Activated naive CD8-positive, alpha-beta T cell (primary cell): Measurements from ENCODE around the gene TCHH.

ENCODE experiments used
- H3K27ac Mint-ChIP-seq: one replicate; pipeline ENCODE4 v1.8.0; 2021; ENCODE audit warnings: mixed read lengths
- H3K27me3 Mint-ChIP-seq: one replicate; pipeline ENCODE4 v1.8.0; 2021; ENCODE audit warnings: mixed read lengths
- H3K36me3 Mint-ChIP-seq: one replicate; pipeline ENCODE4 v1.8.0; 2021; ENCODE audit warnings: mixed read lengths
- H3K4me1 Mint-ChIP-seq: one replicate; pipeline ENCODE4 v1.8.0; 2021; ENCODE audit warnings: low read depth, mixed read lengths
- H3K4me3 Mint-ChIP-seq: one replicate; pipeline ENCODE4 v1.8.0; 2021; ENCODE audit warnings: mild to moderate bottlenecking, mixed read lengths
- H3K9me3 Mint-ChIP-seq: one replicate; pipeline ENCODE4 v1.8.0; 2021; ENCODE audit warnings: low read depth, mixed read lengths

TCHH gene

DNA sequence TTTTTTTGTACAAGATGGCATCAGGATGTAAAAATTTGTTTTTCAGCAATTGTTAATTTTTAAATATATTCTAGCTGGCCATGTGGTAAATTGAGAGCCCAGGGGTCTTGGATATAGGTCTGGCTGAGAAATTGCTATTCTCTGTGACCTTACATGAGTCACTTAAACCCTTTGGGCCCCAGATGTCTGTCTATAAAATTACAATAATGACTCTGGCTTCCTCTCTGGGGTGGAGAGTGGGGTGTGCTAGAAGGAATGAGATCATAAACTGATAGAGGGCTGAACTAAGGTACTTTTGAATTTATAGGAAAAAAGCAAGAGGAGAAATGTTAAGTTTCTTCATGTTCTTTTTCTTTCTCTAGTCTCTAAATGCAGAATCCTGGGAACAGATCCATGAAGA lies 12.4 kb upstream of the TCHH start:
- no peaks in the 10 kb centered on the region for H3K36me3 Mint-ChIP-seq
- no peaks in the 10 kb centered on the region for H3K9me3 Mint-ChIP-seq
- no peaks in the 10 kb centered on the region for H3K4me1 Mint-ChIP-seq
- peaks cover 36% of the 10 kb centered on the region for H3K27me3 Mint-ChIP-seq
- H3K4me3 Mint-ChIP-seq, result no peak overlapping the region
- no peak overlapping the region for H3K27ac Mint-ChIP-seq

DNA sequence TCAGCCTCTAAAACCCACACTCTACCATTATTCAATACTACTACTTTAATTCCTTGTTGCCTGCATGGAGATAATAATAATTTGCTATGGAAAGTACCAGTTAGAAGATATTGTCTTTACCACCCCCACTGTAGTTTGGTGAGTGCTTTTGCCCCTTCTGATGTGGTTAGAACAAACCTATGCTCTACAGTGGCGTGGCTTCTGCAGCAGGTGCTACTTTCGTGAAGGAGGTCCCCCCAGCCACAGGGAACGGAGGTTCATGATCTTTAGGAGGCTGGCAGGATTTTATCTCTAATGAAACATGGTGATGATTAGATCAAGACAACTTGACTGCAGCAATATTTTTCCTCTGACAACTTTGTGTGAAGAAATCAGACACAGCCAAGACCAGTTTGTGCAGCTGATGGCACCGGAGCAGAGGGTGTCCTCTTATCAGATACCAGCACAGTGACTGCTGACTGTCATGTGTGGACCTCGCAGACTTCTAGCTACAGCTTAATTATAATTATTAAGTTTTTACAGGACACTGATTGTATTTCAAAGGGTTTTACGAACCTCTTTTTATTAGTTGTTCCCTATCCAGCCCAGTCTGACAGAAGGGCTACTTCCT lies 10.7 kb upstream of the TCHH start:
- no peaks in the 10 kb centered on the region for H3K4me1 Mint-ChIP-seq
- no peaks in the 10 kb centered on the region for H3K9me3 Mint-ChIP-seq
- H3K36me3 Mint-ChIP-seq, result no peaks in the 10 kb centered on the region
- no peak overlapping the region for H3K27ac Mint-ChIP-seq
- H3K4me3 Mint-ChIP-seq, result no peak overlapping the region
- H3K27me3 Mint-ChIP-seq, result peaks cover 35% of the 10 kb centered on the region

DNA sequence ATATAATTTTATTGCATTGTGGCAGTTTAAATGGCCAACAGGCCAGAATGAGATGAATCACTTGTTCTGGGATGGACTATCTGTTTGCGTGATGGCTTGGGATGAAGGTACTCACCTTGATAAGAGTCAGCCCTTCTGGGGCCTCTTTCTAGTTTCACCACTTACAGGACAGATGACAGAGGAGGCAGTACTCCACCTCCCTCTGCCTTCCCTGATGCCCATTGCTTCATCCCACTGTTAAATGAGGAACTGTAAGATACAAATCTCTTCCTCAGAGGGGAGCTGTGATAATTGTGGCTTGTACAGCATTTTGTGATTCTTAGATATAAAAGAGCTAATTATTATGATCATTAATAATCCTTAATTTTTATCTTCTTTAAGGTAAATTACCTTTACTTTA lies 3.7 kb upstream of the TCHH start:
- Mint-ChIP-seq H3K27ac (no peak overlapping the region), H3K4me1 (no peaks in the 10 kb centered on the region), H3K4me3 (no peak overlapping the region), H3K9me3 (no peaks in the 10 kb centered on the region), H3K36me3 (no peaks in the 10 kb centered on the region), H3K27me3 (peaks cover 26% of the 10 kb centered on the region)

DNA sequence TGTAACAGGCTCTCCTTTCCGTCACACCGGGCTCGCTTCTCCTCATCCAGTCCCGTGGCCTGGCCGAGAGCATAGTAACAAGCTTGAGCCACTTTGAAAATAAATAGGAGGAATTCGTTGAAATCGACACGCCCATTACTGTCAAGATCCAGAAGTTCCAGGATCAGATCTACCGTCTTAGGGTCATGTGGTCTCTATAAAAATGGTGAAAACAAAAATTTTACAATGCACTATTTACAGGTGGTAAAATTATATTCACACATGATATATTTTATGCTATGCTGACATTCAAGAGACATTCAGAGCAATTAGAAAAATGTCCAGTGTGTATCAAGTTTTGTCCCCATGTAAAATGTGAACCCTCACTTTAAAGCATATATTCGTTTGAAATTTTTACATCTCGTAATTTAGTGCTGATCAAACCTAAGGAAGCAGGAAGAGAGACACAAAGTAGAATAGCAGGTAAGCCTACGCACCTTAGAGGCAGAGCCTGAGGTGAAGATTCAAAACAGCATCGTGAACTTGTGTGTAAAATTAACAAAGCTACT lies 2.3 kb downstream of the TCHH start:
- H3K36me3 Mint-ChIP-seq, result peaks cover 2% of the 10 kb centered on the region

DNA sequence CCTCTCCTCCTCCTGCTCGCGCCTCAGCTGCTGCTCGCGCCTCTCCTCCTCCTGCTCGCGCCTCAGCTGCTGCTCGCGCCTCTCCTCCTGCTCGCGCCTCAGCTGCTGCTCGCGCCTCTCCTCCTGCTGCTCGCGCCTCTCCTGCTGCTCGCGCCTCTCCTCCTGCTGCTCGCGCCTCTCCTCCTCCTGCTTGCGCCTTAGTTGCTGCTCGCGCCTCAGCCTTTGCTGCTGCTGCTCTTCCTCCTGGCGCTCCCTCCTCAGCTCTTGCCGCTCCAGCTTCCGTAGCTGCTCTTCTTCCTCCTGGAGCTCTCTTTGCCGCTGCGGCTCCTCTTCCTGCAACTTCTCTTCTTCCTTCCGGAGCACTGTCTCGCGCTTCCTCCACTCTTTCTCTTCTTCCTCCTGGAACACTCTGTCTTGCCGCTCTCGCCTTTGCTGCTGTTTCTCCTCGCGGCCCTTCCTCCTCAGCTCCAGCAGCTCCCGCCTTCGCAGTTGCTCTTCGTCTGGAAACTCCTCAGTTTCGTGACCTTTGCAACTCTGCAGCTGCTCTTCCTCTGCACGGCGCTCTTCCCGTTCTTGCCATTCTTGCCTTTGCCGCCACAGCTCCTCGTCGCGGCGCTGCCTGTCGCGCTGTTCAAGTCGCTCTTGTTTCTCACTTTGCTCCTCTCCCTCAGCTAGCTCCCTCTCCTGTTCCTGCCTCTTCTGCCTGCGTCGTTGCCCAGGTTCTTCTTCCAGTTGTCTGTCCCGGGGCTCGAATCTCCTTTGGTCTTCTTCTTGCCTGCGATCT lies 3.0 kb downstream of the TCHH start:
- peaks cover 2% of the 10 kb centered on the region for H3K36me3 Mint-ChIP-seq
- peaks cover 17% of the 10 kb centered on the region for H3K27me3 Mint-ChIP-seq
- H3K4me1 Mint-ChIP-seq, result peaks cover 5% of the 10 kb centered on the region
- H3K9me3 Mint-ChIP-seq, result no peaks in the 10 kb centered on the region
- H3K4me3 Mint-ChIP-seq, result no peak overlapping the region
- H3K27ac Mint-ChIP-seq, result no peak overlapping the region

More for the DNA sequence above, 2.3 kb downstream of the TCHH start:
- Mint-ChIP-seq H3K27ac (no peak overlapping the region), H3K4me1 (no peaks in the 10 kb centered on the region), H3K9me3 (no peaks in the 10 kb centered on the region), H3K4me3 (no peak overlapping the region), H3K27me3 (peaks cover 17% of the 10 kb centered on the region)

DNA sequence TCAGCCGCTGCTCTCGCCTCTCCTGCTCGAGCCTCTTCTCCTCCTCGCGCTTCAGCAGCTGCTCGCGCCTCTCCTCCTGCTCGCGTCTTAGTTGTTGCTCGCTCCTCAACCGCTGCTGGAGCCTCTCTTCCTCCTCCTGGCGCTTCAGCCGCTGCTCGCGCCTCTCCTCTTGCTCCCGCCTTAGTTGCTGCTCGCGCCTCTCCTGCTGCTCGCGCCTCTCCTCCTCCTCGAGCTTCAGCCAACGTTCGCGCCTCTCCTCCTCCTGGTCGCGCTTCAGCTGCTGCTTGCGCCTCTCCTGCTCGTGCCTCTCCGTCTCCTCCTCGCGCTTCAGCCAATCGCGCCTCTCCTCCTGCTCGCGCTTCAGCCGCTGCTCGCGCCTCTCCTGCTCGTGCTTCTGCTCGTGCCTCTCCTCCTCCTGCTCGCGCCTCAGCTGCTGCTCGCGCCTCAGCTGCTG lies 3.7 kb downstream of the TCHH start:
- Mint-ChIP-seq H3K4me3 (no peak overlapping the region), H3K4me1 (peaks cover 6% of the 10 kb centered on the region), H3K36me3 (peaks cover 2% of the 10 kb centered on the region), H3K9me3 (no peaks in the 10 kb centered on the region), H3K27me3 (peaks cover 12% of the 10 kb centered on the region), H3K27ac (no peak overlapping the region)

DNA sequence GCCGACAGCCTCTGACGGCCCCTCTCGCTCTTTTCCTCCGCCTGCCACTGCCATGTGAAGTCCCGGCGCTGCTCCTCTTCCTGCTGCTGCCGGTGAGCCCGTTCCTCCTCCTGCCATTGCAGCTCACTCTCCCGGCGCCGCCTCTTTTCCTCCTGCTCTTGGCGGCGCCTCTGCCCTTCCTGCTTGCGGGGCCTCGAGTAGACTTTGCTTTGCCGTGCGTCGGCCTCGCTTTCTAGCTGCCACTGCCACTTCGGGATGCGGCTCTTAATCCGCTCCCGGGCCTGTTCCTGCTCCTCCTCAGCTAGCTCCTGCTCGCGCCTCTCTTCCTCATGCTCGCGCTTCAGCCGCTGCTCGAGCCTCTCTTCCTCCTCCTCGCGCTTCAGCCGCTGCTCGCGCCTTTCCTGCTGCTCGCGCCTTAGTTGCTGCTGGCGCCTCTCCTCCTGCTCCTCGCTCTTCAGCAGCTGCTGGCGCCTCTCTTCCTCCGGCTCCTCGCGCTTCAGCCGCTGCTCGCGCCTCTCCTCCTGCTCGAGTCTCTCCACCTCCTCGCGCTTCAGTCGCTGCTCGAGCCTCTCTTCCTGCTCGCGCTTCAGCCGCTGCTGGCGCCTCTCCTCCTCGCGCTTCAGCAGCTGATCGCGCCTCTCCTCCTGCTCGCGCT lies 4.3 kb downstream of the TCHH start:
- peaks cover 13% of the 10 kb centered on the region for H3K27me3 Mint-ChIP-seq
- H3K27ac Mint-ChIP-seq, result no peak overlapping the region
- no peak overlapping the region for H3K4me3 Mint-ChIP-seq
- peaks cover 6% of the 10 kb centered on the region for H3K4me1 Mint-ChIP-seq
- peaks cover 2% of the 10 kb centered on the region for H3K36me3 Mint-ChIP-seq
- no peaks in the 10 kb centered on the region for H3K9me3 Mint-ChIP-seq

DNA sequence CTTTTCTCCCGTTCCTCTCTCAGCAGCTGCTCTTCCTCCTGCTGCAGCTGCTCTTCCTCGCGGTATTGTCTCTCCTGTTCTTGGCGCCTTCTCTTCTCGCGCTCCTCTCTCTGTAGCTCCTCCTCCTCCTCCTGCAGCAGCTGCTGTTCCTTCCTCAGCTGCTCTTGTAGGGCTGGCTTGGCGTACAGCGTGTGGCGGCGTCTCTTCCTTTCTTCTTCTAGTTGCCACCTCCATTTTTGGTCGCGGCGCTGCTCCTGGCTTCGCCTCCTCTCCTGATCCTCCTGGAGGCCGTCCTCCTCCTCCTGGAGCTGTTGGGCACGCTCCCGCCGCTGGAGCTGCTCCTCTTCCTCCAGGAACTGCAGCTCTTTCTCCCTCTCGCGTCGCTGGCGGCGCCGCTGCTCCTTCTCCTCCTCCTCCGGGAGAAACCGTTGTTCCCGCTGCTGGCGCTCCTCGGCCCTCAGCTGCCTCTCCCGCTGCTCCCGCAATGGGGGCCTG lies 4.8 kb downstream of the TCHH start:
- Mint-ChIP-seq H3K27me3 (peaks cover 14% of the 10 kb centered on the region), H3K36me3 (peaks cover 2% of the 10 kb centered on the region), H3K4me1 (peaks cover 6% of the 10 kb centered on the region), H3K9me3 (no peaks in the 10 kb centered on the region), H3K27ac (no peak overlapping the region), H3K4me3 (no peak overlapping the region)

DNA sequence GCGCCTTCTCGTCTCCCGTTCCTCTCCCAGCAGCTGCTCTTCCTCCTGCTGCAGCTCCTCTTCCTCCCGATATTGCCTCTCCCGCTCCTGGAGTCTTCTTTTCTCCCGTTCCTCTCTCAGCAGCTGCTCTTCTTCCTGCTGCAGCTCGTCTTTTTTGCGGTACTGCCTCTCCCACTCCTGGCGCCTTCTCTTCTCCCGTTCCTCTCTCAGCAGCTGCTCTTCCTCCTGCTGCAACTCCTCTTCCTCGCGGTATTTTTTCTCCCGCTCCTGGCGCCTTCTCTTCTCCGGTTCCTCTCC lies 5.3 kb downstream of the TCHH start:
- no peak overlapping the region for H3K27ac Mint-ChIP-seq
- H3K36me3 Mint-ChIP-seq, result peaks cover 2% of the 10 kb centered on the region
- no peaks in the 10 kb centered on the region for H3K9me3 Mint-ChIP-seq
- no peak overlapping the region for H3K4me3 Mint-ChIP-seq
- peaks cover 6% of the 10 kb centered on the region for H3K4me1 Mint-ChIP-seq
- H3K27me3 Mint-ChIP-seq, result peaks cover 16% of the 10 kb centered on the region

DNA sequence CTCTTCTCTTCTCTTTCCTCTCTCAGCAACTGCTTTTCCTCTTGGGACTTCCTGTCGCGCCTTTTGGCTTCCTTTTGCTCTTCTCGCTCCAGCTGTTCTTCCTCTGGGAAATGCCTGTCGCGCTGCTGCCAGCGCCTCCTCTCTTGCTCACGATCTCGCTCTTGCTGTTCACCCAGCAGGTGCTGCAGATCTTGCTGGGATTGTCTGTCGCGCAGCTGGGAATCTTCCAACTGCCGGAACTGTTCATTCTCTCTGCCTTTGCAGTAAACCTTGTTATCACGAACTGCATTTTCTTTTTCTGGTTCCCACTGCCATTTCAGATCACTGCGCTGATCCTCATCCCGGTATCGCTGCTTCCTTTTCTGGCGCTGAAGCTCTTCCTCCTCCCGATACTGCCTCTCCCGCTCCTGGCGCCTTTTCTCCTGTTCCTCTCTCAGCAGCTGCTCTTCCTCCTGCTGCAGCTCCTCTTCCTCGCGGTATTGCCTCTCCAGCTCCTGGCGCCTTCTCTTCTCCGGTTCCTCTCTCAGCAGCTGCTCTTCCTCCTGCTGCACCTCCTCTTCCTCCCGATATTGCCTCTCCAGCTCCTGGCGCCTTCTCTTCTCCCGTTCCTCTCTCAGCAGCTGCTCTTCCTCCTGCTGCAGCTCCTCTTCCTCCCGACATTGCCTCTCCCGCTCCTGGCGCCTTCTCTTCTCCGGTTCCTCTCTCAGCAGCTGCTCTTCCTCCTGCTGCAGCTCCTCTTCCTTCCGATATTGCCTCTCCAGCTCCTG lies 5.8 kb downstream of the TCHH start:
- Mint-ChIP-seq H3K27ac (no peak overlapping the region), H3K4me1 (peaks cover 6% of the 10 kb centered on the region), H3K4me3 (no peak overlapping the region), H3K36me3 (peaks cover 2% of the 10 kb centered on the region), H3K27me3 (peaks cover 14% of the 10 kb centered on the region), H3K9me3 (no peaks in the 10 kb centered on the region)

DNA sequence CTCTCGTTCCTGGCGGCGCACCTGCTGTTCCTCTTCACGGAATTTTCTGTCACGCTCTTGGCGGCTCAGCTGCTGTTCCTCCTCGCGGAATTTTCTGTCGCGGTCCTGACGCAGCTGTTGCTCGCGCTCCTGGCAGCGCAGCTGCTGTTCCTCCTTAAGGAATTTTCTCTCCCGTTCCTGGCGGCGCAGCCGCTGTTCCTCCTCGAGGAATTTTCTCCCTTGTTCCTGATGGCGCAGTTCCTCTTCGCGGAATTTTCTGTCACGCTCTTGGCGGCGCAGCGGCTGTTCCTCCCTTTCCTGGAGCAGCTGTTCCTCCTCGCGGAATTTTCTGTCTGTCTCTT lies 6.4 kb downstream of the TCHH start:
- no peak overlapping the region for H3K27ac Mint-ChIP-seq
- H3K36me3 Mint-ChIP-seq, result peaks cover 2% of the 10 kb centered on the region
- H3K4me1 Mint-ChIP-seq, result peaks cover 6% of the 10 kb centered on the region
- H3K4me3 Mint-ChIP-seq, result no peak overlapping the region
- H3K9me3 Mint-ChIP-seq, result no peaks in the 10 kb centered on the region
- peaks cover 11% of the 10 kb centered on the region for H3K27me3 Mint-ChIP-seq

DNA sequence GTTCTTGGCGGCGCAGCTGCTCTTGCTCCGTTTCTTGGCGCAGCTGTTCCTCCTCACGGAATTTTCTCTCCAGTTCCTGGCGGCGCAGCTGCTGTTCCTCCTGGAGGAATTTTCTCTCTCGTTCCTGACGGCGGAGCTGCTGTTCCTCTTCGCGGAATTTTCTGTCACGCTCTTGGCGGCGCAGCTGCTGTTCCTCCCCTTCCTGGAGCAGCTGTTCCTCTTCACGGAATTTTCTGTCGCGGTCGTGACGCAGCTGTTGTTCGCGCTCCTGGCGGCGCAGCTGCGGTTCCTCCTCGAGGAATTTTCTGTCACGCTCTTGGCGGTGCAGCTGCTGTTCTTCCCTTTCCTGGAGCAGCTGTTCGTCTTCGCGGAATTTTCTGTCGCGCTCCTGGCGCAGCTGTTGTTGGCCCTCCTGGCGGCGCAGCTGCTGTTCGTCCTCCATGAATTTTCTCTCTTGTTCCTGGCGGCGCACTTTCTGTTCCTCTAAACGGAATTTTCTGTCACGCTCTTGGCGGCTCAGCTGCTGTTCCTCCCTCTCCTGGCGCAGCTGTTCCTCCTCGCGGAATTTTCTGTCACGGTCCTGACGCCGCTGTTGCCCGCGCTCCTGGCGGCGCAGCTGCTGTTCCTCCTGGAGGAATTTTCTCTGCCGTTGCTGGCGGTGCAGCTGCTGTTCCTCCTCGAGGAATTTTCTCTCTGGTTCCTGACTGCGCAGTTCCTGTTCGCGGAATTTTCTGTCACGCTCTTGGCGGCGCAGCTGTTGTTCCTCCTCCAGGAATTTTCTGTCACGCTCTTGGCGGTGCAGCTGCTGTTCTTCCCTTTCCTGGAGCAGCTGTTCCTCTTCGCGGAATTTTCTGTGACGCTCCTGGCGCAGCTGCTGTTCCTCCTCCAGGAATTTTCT lies 7.0 kb downstream of the TCHH start:
- H3K9me3 Mint-ChIP-seq, result no peaks in the 10 kb centered on the region
- H3K27me3 Mint-ChIP-seq, result peaks cover 16% of the 10 kb centered on the region
- no peak overlapping the region for H3K27ac Mint-ChIP-seq
- peaks cover 1% of the 10 kb centered on the region for H3K36me3 Mint-ChIP-seq
- peaks cover 6% of the 10 kb centered on the region for H3K4me1 Mint-ChIP-seq
- no peak overlapping the region for H3K4me3 Mint-ChIP-seq

DNA sequence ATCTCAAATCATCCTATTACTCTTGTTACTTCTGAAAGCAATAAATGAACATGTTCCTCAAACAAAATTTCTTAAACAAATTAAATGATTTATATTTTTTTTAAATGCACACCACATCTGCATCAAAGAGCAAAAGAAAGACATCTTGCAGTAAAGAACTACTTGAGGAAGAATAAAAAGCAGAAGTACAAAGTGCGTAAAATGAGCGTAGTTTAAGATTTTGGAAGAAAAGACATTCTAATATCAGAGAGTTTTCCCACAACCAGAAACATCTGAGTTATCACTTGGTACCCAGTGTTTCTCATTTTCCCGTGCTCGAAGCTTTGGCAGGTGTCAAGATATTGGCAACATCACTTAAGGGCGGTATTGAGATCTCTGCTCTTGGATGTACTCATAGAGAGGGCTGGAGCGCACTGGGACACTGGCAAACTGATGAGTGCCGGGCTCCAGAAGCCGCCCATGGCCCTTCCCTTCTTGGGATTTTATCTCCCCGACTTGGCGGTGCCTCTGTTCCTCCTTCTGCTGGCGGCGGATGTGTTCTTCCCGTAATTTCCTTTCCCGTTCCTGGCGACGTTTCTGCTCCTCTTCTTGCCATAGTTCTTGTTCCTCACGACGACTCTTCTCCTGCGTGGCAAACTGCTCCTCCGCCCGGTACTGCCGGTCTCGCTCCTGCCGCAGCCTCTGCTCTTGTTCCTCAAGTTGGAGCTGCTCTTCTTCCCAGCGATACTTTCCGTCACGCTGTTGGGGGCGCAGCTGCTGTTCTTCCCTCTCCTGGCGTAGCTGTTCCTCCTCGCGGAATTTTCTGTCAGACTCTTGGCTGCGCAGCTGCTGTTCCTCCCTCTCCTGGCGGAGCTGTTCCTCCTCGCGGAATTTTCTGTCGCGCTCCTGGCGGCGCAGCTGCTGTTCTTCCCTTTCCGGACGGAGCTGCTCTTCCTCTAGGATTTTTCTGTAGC lies 7.9 kb downstream of the TCHH start:
- Mint-ChIP-seq H3K27ac (no peak overlapping the region), H3K4me1 (peaks cover 6% of the 10 kb centered on the region), H3K9me3 (no peaks in the 10 kb centered on the region), H3K27me3 (peaks cover 18% of the 10 kb centered on the region), H3K4me3 (peak overlapping the region; percentile 56), H3K36me3 (no peaks in the 10 kb centered on the region)
